SU-DHL-6 (cell line): ENCODE results near the gene CAPN13.

Experiments used
- EZH2phosphoT487 ChIP-seq: fragments of 200-600 bp; sonication (generic), shearing (Covaris generic); conservative IDR thresholded peaks from 2 replicates; pipeline ENCODE4 v1.6.1; 2018; ENCODE audit warnings: mild to moderate bottlenecking, antibody characterized with exemption, low read length, moderate library complexity, mixed read lengths
- TF ChIP-seq, protein P1 (sequence below): fragments of 200-600 bp; sonication (generic); IDR thresholded peaks from one replicate; pipeline ENCODE4 v1.5.1; 2017; ENCODE audit warnings: antibody characterized with exemption, mild to moderate bottlenecking, low read length, moderate library complexity; ENCODE audit not compliant: insufficient read depth, poor library complexity, severe bottlenecking

DNA sequence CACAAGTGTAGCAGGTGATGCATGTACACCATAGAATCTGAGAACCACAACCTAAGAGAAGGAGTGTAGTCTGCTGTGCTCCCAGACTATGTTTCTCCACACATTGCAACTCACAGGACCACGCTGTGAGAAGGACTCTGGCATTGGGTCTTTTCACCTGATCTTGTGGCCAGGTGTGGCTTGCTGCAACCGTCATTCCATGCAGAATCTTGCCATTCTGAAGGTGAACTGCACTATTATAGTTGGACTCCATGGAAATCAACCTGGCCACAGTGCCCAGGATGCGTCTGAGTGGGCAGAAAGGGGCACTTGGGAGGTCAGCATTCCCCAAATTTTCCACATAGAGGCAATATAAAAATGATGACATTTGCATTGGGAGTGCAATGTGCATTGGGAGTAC, 122.2 kb downstream of the CAPN13 start:
- TF ChIP-seq, protein P1, sequence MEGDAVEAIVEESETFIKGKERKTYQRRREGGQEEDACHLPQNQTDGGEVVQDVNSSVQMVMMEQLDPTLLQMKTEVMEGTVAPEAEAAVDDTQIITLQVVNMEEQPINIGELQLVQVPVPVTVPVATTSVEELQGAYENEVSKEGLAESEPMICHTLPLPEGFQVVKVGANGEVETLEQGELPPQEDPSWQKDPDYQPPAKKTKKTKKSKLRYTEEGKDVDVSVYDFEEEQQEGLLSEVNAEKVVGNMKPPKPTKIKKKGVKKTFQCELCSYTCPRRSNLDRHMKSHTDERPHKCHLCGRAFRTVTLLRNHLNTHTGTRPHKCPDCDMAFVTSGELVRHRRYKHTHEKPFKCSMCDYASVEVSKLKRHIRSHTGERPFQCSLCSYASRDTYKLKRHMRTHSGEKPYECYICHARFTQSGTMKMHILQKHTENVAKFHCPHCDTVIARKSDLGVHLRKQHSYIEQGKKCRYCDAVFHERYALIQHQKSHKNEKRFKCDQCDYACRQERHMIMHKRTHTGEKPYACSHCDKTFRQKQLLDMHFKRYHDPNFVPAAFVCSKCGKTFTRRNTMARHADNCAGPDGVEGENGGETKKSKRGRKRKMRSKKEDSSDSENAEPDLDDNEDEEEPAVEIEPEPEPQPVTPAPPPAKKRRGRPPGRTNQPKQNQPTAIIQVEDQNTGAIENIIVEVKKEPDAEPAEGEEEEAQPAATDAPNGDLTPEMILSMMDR, result no peak
- no peak for TF ChIP-seq EZH2phosphoT487
